Stimulated activated CD4-positive, alpha-beta T cell treated with anti-CD3 and anti-CD28 coated beads, Interleukin-1b, Interleukin-23, amount 100 ng/mL, for 4 hours (primary cell): ENCODE results near the gene LRRFIP2.
"Not testable (repeated sequence)": the region's sequence is repeated elsewhere in the genome, so short reads cannot be mapped to it uniquely, and the experiment has no call there.

ENCODE experiments used
- DNase-seq, 2 donors: peaks; one replicate each; pipeline ENCODE4 v3.0.0-alpha.2; 2020; ENCODE audit warnings: low read depth in 2 of 2

The LRRFIP2 gene

GRCh38 chr3:37189109-37189508, 14.7 kb upstream of the LRRFIP2 start:
- DNase-seq = no peak

- DNase-seq = no peak
Observed at GRCh38 chr3:37183976-37184375, 9.6 kb upstream of the LRRFIP2 start.

- no peak for DNase-seq
Observed at GRCh38 chr3:37183375-37183831, 9.0 kb upstream of the LRRFIP2 start.

GRCh38 chr3:37182816-37183215, 8.4 kb upstream of the LRRFIP2 start:
- DNase-seq = no peak

GRCh38 chr3:37181756-37182155, 7.4 kb upstream of the LRRFIP2 start:
- no peak for DNase-seq

- DNase-seq = no peak
Observed at GRCh38 chr3:37179144-37179967, 5.0 kb upstream of the LRRFIP2 start.

GRCh38 chr3:37173806-37174205, 576 bp downstream of the LRRFIP2 start:
- no peak for DNase-seq

GRCh38 chr3:37171144-37171543, 3.2 kb downstream of the LRRFIP2 start:
- no peak for DNase-seq

GRCh38 chr3:37170513-37170912, 3.9 kb downstream of the LRRFIP2 start:
- DNase-seq = no peak

GRCh38 chr3:37170060-37170459, 4.3 kb downstream of the LRRFIP2 start:
- DNase-seq = no peak

GRCh38 chr3:37168896-37169295, 5.5 kb downstream of the LRRFIP2 start:
- DNase-seq = no peak

- no peak for DNase-seq
Observed at GRCh38 chr3:37163262-37164015, 10.9 kb downstream of the LRRFIP2 start.

GRCh38 chr3:37162501-37163245, 11.7 kb downstream of the LRRFIP2 start:
- no peak for DNase-seq

GRCh38 chr3:37161351-37161750, 13.0 kb downstream of the LRRFIP2 start:
- no peak for DNase-seq

GRCh38 chr3:37155782-37156181, 18.6 kb downstream of the LRRFIP2 start:
- no peak for DNase-seq

- DNase-seq = no peak
Observed at GRCh38 chr3:37154668-37155314, 19.6 kb downstream of the LRRFIP2 start.

- DNase-seq = no peak
Observed at GRCh38 chr3:37150621-37151020, 23.8 kb downstream of the LRRFIP2 start.

GRCh38 chr3:37149257-37149656, 25.1 kb downstream of the LRRFIP2 start:
- no peak for DNase-seq

- DNase-seq = no peak
Observed at GRCh38 chr3:37148208-37148607, 26.2 kb downstream of the LRRFIP2 start.

GRCh38 chr3:37147666-37148065, 26.7 kb downstream of the LRRFIP2 start:
- no peak for DNase-seq

GRCh38 chr3:37146927-37147326, 27.5 kb downstream of the LRRFIP2 start:
- DNase-seq = not testable (repeated sequence)

GRCh38 chr3:37145611-37146010, 28.8 kb downstream of the LRRFIP2 start:
- DNase-seq = no peak
